ENCODE results near the gene VPS35L. TPM values are rescaled to one million over a fixed set of nuclear protein-coding genes. Genes with fewer than 3 reads are reported as not detected.

VPS35L gene
- total RNA-seq, 1 donor from 2014 or later: 79.0 TPM

GRCh38 chr16:19582050-19582831 is 26.7 kb downstream of the VPS35L start:
- no peaks in the 10 kb centered on the region for H3K9me3 Mint-ChIP-seq (ENCODE audit: unreplicated experiment)
- no peak for TF ChIP-seq CTCF (IDR thresholded peaks at IDR 0.05)
- H3K27ac Mint-ChIP-seq (ENCODE audit: unreplicated experiment): peak overlapping the region; percentile 8
- H3K4me3 Mint-ChIP-seq (ENCODE audit: unreplicated experiment): no peak overlapping the region
- peaks cover 39% of the 10 kb centered on the region for H3K36me3 Mint-ChIP-seq (ENCODE audit: unreplicated experiment)
- no peaks in the 10 kb centered on the region for H3K4me1 Mint-ChIP-seq (ENCODE audit: unreplicated experiment)
- no peak for DNase-seq (ENCODE audit: extremely low spot score, unreplicated experiment)
- no peaks in the 10 kb centered on the region for H3K27me3 Mint-ChIP-seq (ENCODE audit: unreplicated experiment)

DNA sequence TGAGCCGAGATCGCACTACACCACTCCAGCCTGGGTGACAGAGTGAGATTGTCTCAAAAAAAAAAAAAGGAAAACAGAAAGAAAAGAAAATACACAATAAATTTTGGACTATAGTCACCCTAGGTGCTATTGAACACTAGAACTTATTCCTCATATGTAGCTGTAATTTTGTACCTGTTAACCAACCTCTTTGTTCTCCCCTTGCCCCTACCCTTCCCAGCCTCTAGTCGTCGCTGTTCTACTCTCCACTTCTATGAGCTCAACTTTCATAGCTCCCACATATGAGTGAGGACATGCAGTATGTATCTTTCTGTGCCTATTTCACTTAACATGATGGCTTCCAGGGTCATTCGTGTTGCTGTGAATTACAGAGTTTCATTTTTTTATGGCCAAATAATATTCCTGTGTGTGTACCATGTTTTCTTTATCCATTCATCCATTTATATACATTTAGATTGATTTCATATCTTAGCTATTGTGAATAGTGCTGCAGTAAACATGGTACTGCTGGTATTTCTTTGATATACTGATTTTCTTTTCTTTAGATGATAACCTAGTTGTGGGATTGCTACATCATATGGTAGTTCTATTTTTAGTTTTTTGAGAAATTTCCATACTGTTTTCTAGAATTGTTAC is 28.3 kb downstream of the VPS35L start:
- Mint-ChIP-seq H3K27me3 (ENCODE audit: unreplicated experiment) (no peaks in the 10 kb centered on the region), H3K9me3 (ENCODE audit: unreplicated experiment) (no peaks in the 10 kb centered on the region), H3K4me1 (ENCODE audit: unreplicated experiment) (peaks cover 4% of the 10 kb centered on the region), H3K27ac (ENCODE audit: unreplicated experiment) (no peak overlapping the region), H3K36me3 (ENCODE audit: unreplicated experiment) (peaks cover 39% of the 10 kb centered on the region), H3K4me3 (ENCODE audit: unreplicated experiment) (no peak overlapping the region)
- peak; percentile 89 for TF ChIP-seq CTCF (IDR thresholded peaks at IDR 0.05)
- DNase-seq (ENCODE audit: extremely low spot score, unreplicated experiment): no peak

GRCh38 chr16:19588661-19589060 is 33.2 kb downstream of the VPS35L start:
- Mint-ChIP-seq H3K27ac (ENCODE audit: unreplicated experiment) (peak overlapping the region; percentile 87), H3K4me3 (ENCODE audit: unreplicated experiment) (no peak overlapping the region), H3K36me3 (ENCODE audit: unreplicated experiment) (peaks cover 27% of the 10 kb centered on the region), H3K9me3 (ENCODE audit: unreplicated experiment) (no peaks in the 10 kb centered on the region), H3K4me1 (ENCODE audit: unreplicated experiment) (peaks cover 20% of the 10 kb centered on the region), H3K27me3 (ENCODE audit: unreplicated experiment) (no peaks in the 10 kb centered on the region)
- no peak for TF ChIP-seq CTCF (IDR thresholded peaks at IDR 0.05)
- DNase-seq (ENCODE audit: extremely low spot score, unreplicated experiment): no peak

- H3K4me1 Mint-ChIP-seq (ENCODE audit: unreplicated experiment): peaks cover 20% of the 10 kb centered on the region
- H3K36me3 Mint-ChIP-seq (ENCODE audit: unreplicated experiment): peaks cover 27% of the 10 kb centered on the region
- no peaks in the 10 kb centered on the region for H3K27me3 Mint-ChIP-seq (ENCODE audit: unreplicated experiment)
- H3K27ac Mint-ChIP-seq (ENCODE audit: unreplicated experiment): peak overlapping the region; percentile 87
- no peaks in the 10 kb centered on the region for H3K9me3 Mint-ChIP-seq (ENCODE audit: unreplicated experiment)
- H3K4me3 Mint-ChIP-seq (ENCODE audit: unreplicated experiment): no peak overlapping the region
- TF ChIP-seq CTCF (IDR thresholded peaks at IDR 0.05): no peak
- DNase-seq (ENCODE audit: extremely low spot score, unreplicated experiment): no peak
Observed at GRCh38 chr16:19589106-19589505, 33.6 kb downstream of the VPS35L start.

DNA sequence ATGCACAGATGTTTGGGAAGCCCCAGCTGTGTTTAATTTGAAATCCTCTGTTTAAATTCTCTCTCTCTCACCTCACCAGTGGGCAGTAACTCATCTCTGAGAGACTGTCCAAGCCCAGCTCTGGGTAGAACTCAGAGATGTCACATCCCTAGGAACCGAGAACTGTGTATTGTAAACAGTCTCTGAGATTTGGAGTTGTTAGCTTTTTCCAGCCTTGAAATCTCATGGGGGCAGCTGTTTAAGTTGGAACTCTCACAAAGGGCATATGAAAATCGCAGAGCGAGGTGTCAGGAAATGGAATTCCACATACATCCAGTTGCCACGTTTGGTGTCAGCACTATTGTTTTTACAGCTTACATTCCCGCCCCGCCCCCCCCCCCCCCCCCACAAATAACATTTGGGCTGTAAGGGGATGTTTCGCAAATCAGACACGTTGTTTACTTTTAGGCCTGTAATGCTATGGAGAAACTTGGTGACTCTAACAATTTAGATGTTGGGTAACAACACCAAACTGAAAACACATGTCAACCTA is 34.3 kb downstream of the VPS35L start:
- no peak for DNase-seq (ENCODE audit: extremely low spot score, unreplicated experiment)
- Mint-ChIP-seq H3K4me1 (ENCODE audit: unreplicated experiment) (peaks cover 20% of the 10 kb centered on the region), H3K4me3 (ENCODE audit: unreplicated experiment) (no peak overlapping the region), H3K27ac (ENCODE audit: unreplicated experiment) (peak overlapping the region; percentile 87), H3K27me3 (ENCODE audit: unreplicated experiment) (no peaks in the 10 kb centered on the region), H3K9me3 (ENCODE audit: unreplicated experiment) (no peaks in the 10 kb centered on the region), H3K36me3 (ENCODE audit: unreplicated experiment) (peaks cover 30% of the 10 kb centered on the region)
- TF ChIP-seq CTCF (IDR thresholded peaks at IDR 0.05): no peak

Measured in osteocyte (in vitro differentiated cells).